ENCODE measurements around the gene NDUFA13.

Gene NDUFA13

GRCh38 chr19:19513682-19514081 is 2.3 kb upstream of the NDUFA13 start:
- DNase-seq, result no peak

GRCh38 chr19:19514215-19514657 is 1.8 kb upstream of the NDUFA13 start:
- no peak for DNase-seq

- no peak for DNase-seq
Observed at GRCh38 chr19:19514881-19515641, 964 bp upstream of the NDUFA13 start, which contains the start of gene TSSK6. Gene TSSK6, minus strand, starts transcription at chr19:19515548. Its CDS starts 121 bp downstream, at chr19:19515427.

- no peak for DNase-seq
Observed at GRCh38 chr19:19517235-19517619, 1.2 kb downstream of the NDUFA13 start.

GRCh38 chr19:19520989-19521388 is 5.0 kb downstream of the NDUFA13 start:
- no peak for DNase-seq

- no peak for DNase-seq
Observed at GRCh38 chr19:19523177-19523576, 7.2 kb downstream of the NDUFA13 start.

GRCh38 chr19:19524053-19524452 is 8.0 kb downstream of the NDUFA13 start:
- no peak for DNase-seq

GRCh38 chr19:19525611-19526380 is 9.8 kb downstream of the NDUFA13 start:
- no peak for DNase-seq

GRCh38 chr19:19526581-19527370 is 10.8 kb downstream of the NDUFA13 start:
- no peak for DNase-seq

- DNase-seq, result no peak
Observed at GRCh38 chr19:19527371-19527656, 11.3 kb downstream of the NDUFA13 start.

- DNase-seq, result no peak
Observed at GRCh38 chr19:19527674-19528625, 11.9 kb downstream of the NDUFA13 start.

- no peak for DNase-seq
Observed at GRCh38 chr19:19528721-19529490, 12.9 kb downstream of the NDUFA13 start, which contains the start of gene YJEFN3. Gene YJEFN3, plus strand, starts transcription at chr19:19528911. Its CDS starts 22 bp downstream, at chr19:19528933.

GRCh38 chr19:19529783-19530422 is 13.9 kb downstream of the NDUFA13 start:
- DNase-seq, result no peak

GRCh38 chr19:19530423-19530804 is 14.4 kb downstream of the NDUFA13 start:
- no peak for DNase-seq

- no peak for DNase-seq
Observed at GRCh38 chr19:19530889-19531288, 14.9 kb downstream of the NDUFA13 start.

GRCh38 chr19:19531951-19532805 is 16.2 kb downstream of the NDUFA13 start:
- peak; percentile 53 for DNase-seq

GRCh38 chr19:19532806-19533701 is 17.0 kb downstream of the NDUFA13 start:
- DNase-seq, result no peak

GRCh38 chr19:19533841-19534240 is 17.8 kb downstream of the NDUFA13 start:
- no peak for DNase-seq
